Measurements from ENCODE around the gene ZC3H4.

- TF ChIP-seq, protein P1, sequence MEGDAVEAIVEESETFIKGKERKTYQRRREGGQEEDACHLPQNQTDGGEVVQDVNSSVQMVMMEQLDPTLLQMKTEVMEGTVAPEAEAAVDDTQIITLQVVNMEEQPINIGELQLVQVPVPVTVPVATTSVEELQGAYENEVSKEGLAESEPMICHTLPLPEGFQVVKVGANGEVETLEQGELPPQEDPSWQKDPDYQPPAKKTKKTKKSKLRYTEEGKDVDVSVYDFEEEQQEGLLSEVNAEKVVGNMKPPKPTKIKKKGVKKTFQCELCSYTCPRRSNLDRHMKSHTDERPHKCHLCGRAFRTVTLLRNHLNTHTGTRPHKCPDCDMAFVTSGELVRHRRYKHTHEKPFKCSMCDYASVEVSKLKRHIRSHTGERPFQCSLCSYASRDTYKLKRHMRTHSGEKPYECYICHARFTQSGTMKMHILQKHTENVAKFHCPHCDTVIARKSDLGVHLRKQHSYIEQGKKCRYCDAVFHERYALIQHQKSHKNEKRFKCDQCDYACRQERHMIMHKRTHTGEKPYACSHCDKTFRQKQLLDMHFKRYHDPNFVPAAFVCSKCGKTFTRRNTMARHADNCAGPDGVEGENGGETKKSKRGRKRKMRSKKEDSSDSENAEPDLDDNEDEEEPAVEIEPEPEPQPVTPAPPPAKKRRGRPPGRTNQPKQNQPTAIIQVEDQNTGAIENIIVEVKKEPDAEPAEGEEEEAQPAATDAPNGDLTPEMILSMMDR (IDR thresholded peaks at IDR 0.05): no peak
- no peak for TF ChIP-seq POLR2A (IDR thresholded peaks at IDR 0.05)
Observed at GRCh38 chr19:47067215-47067847, 46.2 kb downstream of the ZC3H4 start.
